Stimulated activated CD4-positive, alpha-beta T cell treated with anti-CD3 and anti-CD28 coated beads, Interleukin-1b, Interleukin-23, amount 100 ng/mL, for 1 hour (primary cell): ENCODE measurements around the gene FCHSD2.
"Not testable (repeated sequence)": the region's sequence is repeated elsewhere in the genome, so short reads cannot be mapped to it uniquely, and the experiment has no call there.

Source experiments
- DNase-seq, 2 donors: peaks; one replicate each; pipeline ENCODE4 v3.0.0-alpha.2; 2020; ENCODE audit warnings: low read depth in 2 of 2

Gene FCHSD2

DNA sequence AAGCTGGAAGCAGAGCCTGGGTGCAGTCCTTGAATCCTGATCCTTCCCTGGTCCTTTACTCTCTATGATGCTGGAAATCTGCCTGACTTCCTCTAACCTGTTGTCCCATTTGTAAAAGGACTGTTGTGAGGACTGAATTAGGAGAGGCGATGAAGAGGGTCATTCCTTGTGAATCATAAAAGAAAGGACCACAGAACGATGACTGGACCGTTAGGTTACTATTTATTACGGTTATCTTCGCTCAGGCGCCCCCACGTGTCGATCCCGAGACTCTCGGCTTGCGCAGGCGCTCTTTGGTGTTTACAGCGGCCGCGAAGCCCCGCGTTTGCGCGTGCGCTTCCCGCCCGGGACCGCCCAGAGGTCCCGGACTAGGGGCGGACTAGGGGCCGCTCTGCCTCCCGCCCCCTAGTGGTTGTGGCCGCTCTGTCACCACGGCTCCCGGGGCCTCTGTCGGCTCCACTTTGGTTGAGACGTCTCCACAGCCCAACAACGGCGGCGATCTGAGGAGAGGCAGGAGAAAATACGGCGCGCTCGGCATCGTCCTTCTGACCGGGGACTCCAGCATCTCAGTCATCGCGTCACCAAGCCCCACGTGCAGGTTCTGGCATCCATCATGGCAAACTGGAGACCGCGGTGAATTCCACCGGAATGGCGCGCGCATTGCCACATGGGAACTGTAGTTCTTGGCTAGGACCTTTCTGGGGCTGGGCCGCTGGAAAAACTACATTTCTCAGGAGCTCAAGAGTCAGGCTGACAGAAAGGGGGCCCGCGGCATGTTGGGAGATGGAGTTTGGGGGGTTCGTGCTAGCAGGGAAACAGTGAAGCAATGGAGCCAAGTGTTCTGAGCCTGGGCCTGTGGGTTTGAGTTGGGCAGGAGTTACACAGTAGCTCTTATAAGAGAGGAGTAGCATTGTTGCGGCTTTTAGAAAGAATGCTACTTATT is 348.4 kb downstream of the FCHSD2 start, which contains the start of gene STARD10:
Gene STARD10, minus strand, starts transcription at position 623 of the 943 bp plus-strand sequence. CDS start 12,866 bp downstream, outside the sequence.
- peak; percentile 88 for DNase-seq

DNA sequence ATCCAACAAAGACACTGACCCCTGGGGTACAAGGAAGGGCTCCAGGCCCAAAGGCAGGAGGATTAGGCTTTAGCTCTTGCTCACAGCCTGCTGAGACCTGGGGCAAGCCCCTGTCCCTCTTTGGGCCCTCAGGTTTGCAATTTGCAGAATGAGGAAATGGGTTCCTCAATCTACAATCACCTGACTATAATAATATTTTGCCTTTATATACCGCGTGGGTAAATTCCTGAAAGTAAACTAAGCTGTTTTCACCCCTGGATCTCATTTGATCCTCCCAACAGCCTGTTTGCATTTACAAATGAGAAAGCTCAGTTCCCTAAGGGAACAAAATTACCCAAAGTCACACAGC is 349.1 kb downstream of the FCHSD2 start:
- DNase-seq = no peak

DNA sequence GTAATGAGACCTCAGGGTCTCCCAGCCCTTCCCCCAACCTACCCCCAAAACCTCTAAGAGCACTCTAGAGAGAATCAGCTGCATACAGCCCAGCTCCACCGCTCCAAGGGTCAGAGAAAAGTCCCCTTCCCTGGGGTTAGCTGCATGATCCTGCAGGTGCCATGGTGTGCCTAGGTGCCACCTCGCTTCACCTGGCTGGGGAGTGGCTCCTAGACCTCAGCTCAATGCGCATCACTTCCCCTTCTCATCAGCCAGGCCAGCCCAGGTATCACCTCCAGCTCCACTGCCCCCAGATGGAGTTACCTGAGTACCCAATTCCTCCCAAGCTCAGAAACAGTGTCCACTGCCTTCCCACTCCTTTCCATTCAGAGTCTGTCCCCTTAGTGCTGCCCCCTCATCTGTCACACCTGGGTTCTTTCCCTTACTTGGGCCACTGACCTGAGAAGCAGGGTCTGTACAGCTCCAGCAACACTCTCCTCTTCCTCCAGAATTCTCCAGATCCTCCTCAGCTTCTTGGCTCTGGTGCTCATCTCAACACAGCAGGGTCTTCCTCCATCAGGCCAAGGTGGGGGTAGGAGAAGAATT is 349.6 kb downstream of the FCHSD2 start:
- DNase-seq = no peak

DNA sequence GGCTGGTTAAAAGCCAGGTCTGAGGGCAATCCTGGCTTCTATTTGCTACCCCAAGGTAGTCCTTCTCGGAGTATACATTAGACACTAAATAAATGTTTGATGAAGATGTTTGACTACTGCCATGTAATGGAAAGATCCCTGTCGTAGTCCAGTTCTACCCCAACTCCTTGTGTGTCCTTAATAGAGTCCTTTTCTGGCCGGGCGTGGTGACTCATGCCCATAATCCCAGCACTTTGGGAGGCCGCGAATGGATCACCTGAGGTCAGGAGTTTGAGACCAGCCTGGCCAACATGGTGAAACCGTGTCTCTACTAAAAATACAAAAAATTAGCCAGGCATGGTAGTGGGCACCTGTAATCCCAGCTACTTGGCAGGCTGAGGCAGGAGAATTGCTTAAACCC is 350.9 kb downstream of the FCHSD2 start:
- not testable (repeated sequence) for DNase-seq

DNA sequence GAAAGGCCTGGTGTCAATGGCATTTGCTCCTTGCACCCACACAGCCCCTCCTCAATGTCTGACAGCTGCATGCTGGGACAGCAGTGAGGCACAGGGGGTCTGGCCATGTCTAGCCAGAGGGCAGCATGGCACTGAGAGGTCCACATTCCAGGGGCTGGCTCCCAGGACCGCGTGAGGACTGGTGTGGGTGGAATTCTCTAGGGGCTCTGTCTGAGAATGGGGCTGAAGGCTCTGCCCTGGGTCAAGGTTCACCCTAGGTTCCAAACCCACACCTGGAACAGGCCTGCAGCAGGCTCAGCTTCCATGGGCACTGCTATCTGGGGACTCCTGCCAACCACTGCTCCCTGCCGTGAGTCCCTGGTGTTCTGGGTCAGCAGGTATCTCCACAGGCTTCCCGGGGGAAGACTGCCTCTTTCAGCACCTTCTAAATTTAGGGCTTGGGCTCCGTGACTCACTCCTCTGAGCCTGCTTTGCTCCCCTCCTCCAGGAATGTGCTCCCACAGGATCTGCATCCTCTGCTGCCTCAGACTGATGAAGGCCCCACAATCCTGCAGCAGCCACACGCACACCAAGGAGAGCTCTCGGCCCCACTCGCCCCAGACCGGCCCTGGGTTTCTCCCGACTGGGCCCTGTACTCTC is 352.5 kb downstream of the FCHSD2 start:
- no peak for DNase-seq

DNA sequence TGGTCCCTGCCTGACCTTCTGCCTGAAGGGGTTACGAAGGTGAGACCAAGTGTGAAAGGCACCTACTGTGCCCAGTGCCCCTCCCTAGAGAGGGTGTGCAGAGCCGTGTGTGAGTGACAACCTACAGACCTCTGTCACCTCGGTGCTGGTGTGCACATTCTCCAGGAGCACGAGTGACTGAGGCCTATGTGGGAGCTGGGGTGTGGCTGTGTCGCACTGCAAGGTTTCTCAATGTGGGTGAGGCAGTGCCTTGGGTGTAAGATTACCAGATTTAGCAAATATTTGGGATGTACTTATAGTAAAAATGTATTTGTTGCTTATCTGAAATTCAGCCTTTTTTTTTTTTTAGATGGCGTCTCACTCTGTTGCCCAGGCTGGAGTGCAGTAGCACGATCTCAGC is 353.9 kb downstream of the FCHSD2 start:
- DNase-seq = no peak

DNA sequence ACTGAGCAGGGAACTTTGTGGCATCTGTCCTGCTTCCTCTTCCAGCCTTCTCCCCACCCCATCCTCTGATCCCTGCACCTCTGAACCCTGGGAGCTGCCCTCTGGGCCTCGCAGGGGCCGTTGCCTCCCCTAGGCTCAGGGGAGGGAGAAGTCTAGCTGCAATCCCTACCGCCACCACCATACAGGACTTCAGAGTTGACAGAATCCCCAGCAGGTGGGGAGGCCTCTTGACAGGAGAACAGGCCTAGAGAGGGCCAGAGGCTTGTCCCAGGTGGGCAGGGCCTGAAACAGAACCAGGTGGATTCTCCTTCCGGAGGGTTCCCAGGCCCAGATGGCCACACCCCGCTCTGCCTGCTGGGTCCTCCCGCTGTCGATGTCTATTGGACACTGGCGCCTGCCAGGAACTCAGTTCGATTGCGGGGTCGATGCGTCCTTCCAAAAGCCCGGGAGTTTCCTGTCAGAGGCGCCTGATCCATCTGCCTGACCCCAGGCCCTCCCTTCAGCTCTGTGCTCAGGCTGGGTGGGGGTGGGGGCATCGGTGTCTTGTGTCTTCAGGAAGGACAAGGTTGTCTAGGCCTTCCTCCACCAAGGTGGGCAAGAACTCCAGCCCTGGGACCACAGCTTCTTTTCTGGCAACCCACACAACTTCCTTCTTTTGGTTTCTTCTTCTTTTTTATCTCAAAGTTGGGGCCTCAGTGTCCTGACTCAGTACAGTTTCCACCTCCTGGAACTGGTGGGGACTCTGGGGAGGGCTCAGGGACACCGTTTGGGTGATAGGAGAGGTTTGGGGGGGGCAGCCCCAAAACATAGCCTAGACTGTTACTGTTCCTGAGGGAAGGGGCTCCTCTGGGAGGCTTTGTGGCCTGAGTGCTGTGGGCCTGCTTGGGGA is 354.7 kb downstream of the FCHSD2 start:
- no peak for DNase-seq
